GM12892 (cell line): ENCODE measurements around the gene LMNB1.
"Not testable (repeated sequence)": the region's sequence is repeated elsewhere in the genome, so short reads cannot be mapped to it uniquely, and the experiment has no call there.

Experiments
- DNase-seq: peaks from one replicate; pipeline ENCODE4 v3.0.0; 2011; ENCODE audit not compliant: insufficient read length
- FAIRE-seq: peaks from 2 replicates; lab custom pipeline; 2011; peaks lifted over from hg19 to GRCh38; lab: Jason Lieb, UNC
- POLR2A ChIP-seq: IDR thresholded peaks from 2 replicates; pipeline ENCODE4 v1.6.1; 2011; ENCODE audit warnings: low read depth, low read length, control low read depth
- POLR2AphosphoS5 ChIP-seq: IDR thresholded peaks from 2 replicates; pipeline ENCODE4 v1.6.1; 2011; ENCODE audit warnings: low read depth, low read length, control low read depth
- TAF1 ChIP-seq: IDR thresholded peaks from 2 replicates; pipeline ENCODE4 v1.6.1; 2011; ENCODE audit warnings: low read depth, mild to moderate bottlenecking, control low read depth, low read length, borderline replicate concordance

Gene LMNB1

DNA sequence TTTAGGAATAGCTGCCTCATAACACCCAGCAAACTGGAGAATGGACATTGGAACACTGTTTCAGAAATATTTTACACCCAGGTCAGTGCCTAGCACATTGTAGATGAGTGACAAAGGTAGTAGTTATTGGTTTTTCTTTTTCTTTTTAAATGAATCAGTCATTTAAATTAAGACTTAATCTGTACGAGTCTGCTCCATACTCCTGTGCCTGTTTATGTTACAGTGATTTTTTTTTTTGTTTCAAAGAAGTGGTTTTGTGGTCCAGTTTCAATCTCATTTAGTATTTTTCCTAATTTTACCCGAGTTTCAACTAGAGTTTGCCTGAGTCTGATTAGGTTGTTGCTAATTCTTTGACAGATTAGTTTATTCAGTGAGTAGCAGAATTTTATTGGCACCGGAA lies 16.2 kb downstream of the LMNB1 start:
- no peak for TF ChIP-seq POLR2A
- no peak for TF ChIP-seq POLR2AphosphoS5
- no peak for TF ChIP-seq TAF1
- no peak for DNase-seq
- FAIRE-seq: no peak

DNA sequence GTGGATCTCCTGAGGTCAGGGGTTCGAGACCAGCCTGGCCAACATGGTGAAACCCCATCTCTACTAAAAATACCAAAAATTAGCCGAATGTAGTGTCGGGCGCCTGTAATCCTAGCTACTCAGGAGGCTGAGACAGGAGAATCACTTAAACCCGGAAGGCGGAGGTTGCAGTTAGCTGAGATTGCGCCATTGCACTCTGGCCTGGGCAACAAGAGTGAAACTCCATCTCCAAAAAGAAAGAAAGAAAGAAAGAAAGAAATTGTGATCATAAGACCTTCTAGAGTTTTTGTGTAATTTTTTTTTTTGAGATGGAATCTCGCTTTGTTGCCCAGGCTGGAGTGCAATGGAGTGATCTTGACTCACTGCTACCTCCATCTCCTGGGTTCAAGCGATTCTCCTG lies 16.7 kb downstream of the LMNB1 start:
- not testable (repeated sequence) for FAIRE-seq, DNase-seq

DNA sequence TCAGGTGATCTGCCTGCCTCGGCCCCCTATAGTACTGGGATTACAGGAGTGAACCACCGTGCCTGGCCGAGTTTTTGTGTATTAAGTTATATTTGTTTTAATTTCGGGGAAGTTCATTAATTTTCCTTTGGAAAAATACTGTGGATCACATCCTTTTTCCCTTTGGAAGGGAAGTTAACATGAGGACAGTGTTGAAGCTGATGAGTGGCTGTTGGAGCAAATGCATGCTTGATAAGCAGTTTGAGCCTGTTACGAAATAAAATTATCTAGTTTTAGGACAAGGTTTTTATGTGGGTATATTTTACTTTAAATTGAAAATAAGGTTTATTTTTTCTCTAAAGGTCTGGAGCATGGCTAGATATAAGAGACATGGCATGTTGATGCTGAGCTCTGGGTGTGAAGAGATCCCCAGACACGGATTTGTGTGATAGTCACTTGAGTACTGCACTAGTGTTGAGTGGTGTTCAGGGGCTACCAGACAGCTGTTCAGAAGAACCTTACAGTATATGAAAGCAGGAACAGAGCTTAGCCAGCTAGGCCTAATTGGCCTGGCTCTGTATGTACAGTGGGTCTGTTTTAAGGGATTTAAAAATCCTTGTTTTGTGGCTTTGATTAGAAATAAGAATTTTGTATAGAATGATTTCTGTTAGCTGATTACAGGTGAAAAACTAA lies 17.4 kb downstream of the LMNB1 start:
- no peak for FAIRE-seq

DNA sequence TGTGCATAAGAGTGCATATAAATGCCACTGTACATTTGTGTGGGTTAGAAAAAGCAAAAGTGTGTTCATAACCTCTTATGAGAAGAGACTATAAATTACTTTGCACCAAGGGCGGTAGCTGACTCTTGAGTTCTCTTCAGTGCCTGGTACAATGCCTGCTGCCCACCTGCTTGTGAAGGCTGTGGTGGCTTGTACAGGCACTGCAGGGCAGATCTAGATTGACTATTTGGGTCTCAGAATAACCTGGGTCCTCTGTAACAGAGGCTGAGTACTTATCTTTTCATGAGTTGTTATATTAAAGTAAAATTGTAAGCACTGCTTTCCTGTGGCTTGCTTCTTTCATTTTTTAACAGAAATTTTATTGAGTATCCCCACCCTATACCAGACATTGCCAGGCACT lies 22.8 kb downstream of the LMNB1 start:
- DNase-seq (no peak), FAIRE-seq (no peak)
- no peak for TF ChIP-seq POLR2A
- no peak for TF ChIP-seq TAF1
- no peak for TF ChIP-seq POLR2AphosphoS5

More for the DNA sequence above, 17.4 kb downstream of the LMNB1 start:
- no peak for TF ChIP-seq POLR2A
- no peak for TF ChIP-seq POLR2AphosphoS5
- no peak for TF ChIP-seq TAF1
- DNase-seq: no peak

GRCh38 chr5:126801174-126801991 lies 24.4 kb downstream of the LMNB1 start:
- DNase-seq (no peak), FAIRE-seq (no peak)
- TF ChIP-seq TAF1: no peak
- TF ChIP-seq POLR2AphosphoS5: no peak

DNA sequence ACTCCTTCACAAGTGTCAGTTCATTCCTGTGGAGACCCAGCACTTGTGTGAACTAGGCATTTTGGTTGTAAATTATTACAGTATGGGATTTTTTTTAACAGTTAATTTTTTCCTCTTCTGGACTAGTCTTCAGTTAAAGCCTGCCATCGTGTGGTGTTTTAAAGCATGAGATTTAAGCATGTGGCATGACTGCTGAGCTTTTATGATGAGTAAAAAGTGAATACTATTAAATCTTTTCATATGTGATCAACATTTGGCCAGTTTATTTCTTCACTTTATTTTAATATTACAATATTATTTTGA lies 25.0 kb downstream of the LMNB1 start:
- FAIRE-seq: no peak
- no peak for TF ChIP-seq TAF1
- TF ChIP-seq POLR2AphosphoS5: no peak
- TF ChIP-seq POLR2A: no peak
- DNase-seq: no peak

- no peak for TF ChIP-seq POLR2A
- no peak for TF ChIP-seq TAF1
- TF ChIP-seq POLR2AphosphoS5: no peak
Observed at GRCh38 chr5:126805063-126805462, 28.1 kb downstream of the LMNB1 start.

DNA sequence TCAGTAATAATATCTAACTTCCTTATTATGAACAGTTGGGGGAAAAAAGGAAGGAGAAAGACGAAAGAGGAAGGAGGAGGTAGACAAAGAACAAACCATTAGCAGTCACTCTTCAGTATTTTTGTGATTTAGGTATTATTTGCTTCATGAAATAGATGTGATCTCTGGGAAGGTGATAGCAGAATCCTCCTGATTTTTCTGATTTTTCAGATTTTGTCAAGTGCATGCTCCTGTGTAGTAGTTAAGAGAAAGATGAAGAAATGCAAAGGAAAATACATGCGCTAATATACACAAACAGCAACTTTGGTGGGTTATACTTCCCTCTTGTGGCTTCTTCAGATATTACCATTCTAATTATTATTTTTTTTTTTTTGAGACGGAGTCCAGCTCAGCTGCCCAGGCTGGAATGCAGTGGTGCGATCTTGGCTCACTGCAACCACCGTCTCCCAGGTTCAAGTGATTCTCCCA lies 31.6 kb downstream of the LMNB1 start:
- TF ChIP-seq POLR2A (no peak), TAF1 (no peak), POLR2AphosphoS5 (no peak)
- FAIRE-seq (no peak), DNase-seq (no peak)

More at GRCh38 chr5:126805063-126805462, 28.1 kb downstream of the LMNB1 start:
- no peak for FAIRE-seq
- no peak for DNase-seq

DNA sequence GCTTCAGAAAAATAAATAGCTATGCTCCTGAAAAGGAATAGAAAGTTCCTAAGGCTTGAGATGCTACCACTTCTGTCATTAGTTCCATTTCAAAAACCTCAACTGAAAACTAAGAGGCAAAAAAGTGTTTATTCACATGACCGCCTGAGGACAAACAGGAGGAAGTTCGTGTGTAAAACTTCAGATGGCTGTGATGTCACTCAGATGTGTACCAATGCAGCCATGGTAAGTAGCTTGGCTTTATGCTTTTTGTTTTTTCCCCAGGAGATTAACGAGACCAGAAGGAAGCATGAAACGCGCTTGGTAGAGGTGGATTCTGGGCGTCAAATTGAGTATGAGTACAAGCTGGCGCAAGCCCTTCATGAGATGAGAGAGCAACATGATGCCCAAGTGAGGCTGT lies 33.0 kb downstream of the LMNB1 start:
- FAIRE-seq: no peak
- TF ChIP-seq POLR2A: no peak
- TF ChIP-seq TAF1: no peak
- no peak for TF ChIP-seq POLR2AphosphoS5

GRCh38 chr5:126810596-126811380 lies 33.9 kb downstream of the LMNB1 start:
- TF ChIP-seq POLR2A (no peak), POLR2AphosphoS5 (no peak)
- no peak for FAIRE-seq
- no peak for DNase-seq

More for the DNA sequence above, 33.0 kb downstream of the LMNB1 start:
- DNase-seq: no peak

GRCh38 chr5:126811515-126812198 lies 34.7 kb downstream of the LMNB1 start:
- FAIRE-seq (no peak), DNase-seq (no peak)

More at GRCh38 chr5:126811515-126812198, 34.7 kb downstream of the LMNB1 start:
- TF ChIP-seq TAF1 (no peak), POLR2A (no peak), POLR2AphosphoS5 (no peak)
